Lower leg skin (tissue), 3 donors: Measurements from ENCODE around the gene KRTAP5-4.

Source experiments
- POLR2A ChIP-seq, 2 donors: fragments of 450-650 bp; IDR thresholded peaks; one replicate each; pipeline ENCODE4 v1.6.1; 2016 to 2017; ENCODE audit warnings: antibody characterized with exemption in 2 of 2, mild to moderate bottlenecking in 1 of 2, moderate library complexity in 1 of 2
- TF ChIP-seq, protein P1 (sequence below), 3 donors: fragments of 450-650 bp; IDR thresholded peaks; one replicate each; pipeline ENCODE4 v1.5.1; 2016; ENCODE audit warnings: antibody characterized with exemption in 3 of 3, mild to moderate bottlenecking in 3 of 3, moderate library complexity in 2 of 3

DNA sequence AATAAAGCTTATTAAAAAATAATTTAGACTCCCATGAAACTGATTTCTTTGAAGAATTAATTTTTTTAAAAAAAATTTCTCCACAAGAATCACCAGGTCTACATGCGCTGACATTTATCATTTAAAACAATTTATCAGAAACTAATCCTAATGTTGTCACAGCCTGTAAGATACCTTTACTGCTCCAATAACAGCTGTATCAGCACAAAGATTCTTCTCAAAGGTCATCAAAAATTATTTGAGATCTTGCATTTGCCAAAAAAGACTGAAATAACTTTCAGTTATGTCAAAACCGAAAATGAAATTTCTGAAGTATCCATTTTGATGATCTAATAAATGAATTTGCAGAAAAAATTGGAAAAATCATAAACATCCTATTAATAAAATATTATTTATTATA lies 15.7 kb upstream of the KRTAP5-4 start:
- TF ChIP-seq, protein P1, sequence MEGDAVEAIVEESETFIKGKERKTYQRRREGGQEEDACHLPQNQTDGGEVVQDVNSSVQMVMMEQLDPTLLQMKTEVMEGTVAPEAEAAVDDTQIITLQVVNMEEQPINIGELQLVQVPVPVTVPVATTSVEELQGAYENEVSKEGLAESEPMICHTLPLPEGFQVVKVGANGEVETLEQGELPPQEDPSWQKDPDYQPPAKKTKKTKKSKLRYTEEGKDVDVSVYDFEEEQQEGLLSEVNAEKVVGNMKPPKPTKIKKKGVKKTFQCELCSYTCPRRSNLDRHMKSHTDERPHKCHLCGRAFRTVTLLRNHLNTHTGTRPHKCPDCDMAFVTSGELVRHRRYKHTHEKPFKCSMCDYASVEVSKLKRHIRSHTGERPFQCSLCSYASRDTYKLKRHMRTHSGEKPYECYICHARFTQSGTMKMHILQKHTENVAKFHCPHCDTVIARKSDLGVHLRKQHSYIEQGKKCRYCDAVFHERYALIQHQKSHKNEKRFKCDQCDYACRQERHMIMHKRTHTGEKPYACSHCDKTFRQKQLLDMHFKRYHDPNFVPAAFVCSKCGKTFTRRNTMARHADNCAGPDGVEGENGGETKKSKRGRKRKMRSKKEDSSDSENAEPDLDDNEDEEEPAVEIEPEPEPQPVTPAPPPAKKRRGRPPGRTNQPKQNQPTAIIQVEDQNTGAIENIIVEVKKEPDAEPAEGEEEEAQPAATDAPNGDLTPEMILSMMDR (IDR thresholded peaks at IDR 0.05): no peak
- no peak for TF ChIP-seq POLR2A (IDR thresholded peaks at IDR 0.05)
